Caco-2 (cell line): ENCODE data around the gene ZNF844. TPM values are rescaled to one million over a fixed set of nuclear protein-coding genes. Genes with fewer than 3 reads are reported as not detected.
A peak's percentile ranks its signal among the peaks of the same experiment; 100 is the strongest.

Source experiments
- BruUV-seq: library from RNA; stranded (reverse); fragments of 400-500 nt; replicated peaks from 2 replicates; lab custom pipeline; 2021; lab: Mats Ljungman, UMichigan
- CTCF ChIA-PET: fragments of 300-600 bp; sonication (Branson Sonifier 250); formaldehyde crosslinking; loops from one replicate; lab custom pipeline; 2022; ENCODE audit warnings: antibody characterized with exemption; lab: Charles Lee
- POLR2A ChIA-PET: fragments of 300-600 bp; sonication (Branson Sonifier 250); formaldehyde crosslinking; loops from one replicate; lab custom pipeline; 2022; ENCODE audit warnings: antibody characterized with exemption; lab: Charles Lee
- DNase-seq, 2 experiments: peaks; one replicate each; pipeline versions ENCODE4 v3.0.0 to v3.0.0-alpha.2; 2020 to 2022
- H3K27me3 ChIP-seq: replicated peaks from 2 replicates; pipeline ENCODE4 v1.6.0; 2011; ENCODE audit warnings: low read length; ENCODE audit not compliant: control insufficient read depth, insufficient read depth
- H3K36me3 ChIP-seq: 2 replicates; pipeline ENCODE4 v1.5.1; 2011; ENCODE audit warnings: low read length; ENCODE audit not compliant: control insufficient read depth, insufficient read depth
- H3K4me1 ChIP-seq: fragments of 250-450 bp; sonication (Bioruptor Pico); 2 replicates; pipeline ENCODE4 v1.5.1; 2020; ENCODE audit warnings: mild to moderate bottlenecking
- H3K4me3 ChIP-seq: 2 replicates; pipeline ENCODE4 v1.5.1; 2011; ENCODE audit warnings: low read depth, mild to moderate bottlenecking, control low read depth, low read length
- H3K9me3 ChIP-seq: fragments of 250-450 bp; sonication (Bioruptor Pico); 2 replicates; pipeline ENCODE4 v1.5.1; 2020; ENCODE audit warnings: mild to moderate bottlenecking, moderate library complexity
- H3K27ac Mint-ChIP-seq: one replicate; pipeline ENCODE4 v1.8.0; 2022; ENCODE audit warnings: mixed read lengths; ENCODE audit not compliant: unreplicated experiment
- H3K27me3 Mint-ChIP-seq: one replicate; pipeline ENCODE4 v1.8.0; 2022; ENCODE audit warnings: mixed read lengths; ENCODE audit not compliant: insufficient read depth, unreplicated experiment
- H3K36me3 Mint-ChIP-seq: one replicate; pipeline ENCODE4 v1.8.0; 2022; ENCODE audit warnings: mild to moderate bottlenecking, mixed read lengths; ENCODE audit not compliant: insufficient read depth, unreplicated experiment
- H3K4me1 Mint-ChIP-seq: one replicate; pipeline ENCODE4 v1.8.0; 2022; ENCODE audit warnings: low read depth, mixed read lengths; ENCODE audit not compliant: unreplicated experiment
- H3K4me3 Mint-ChIP-seq: one replicate; pipeline ENCODE4 v1.8.0; 2022; ENCODE audit warnings: mild to moderate bottlenecking, moderate library complexity, mixed read lengths; ENCODE audit not compliant: unreplicated experiment
- H3K9me3 Mint-ChIP-seq: one replicate; pipeline ENCODE4 v1.8.0; 2022; ENCODE audit warnings: mixed read lengths; ENCODE audit not compliant: unreplicated experiment
- CTCF ChIP-seq, 2 experiments: fragments of 200-600 bp in 1 of 2; IDR thresholded peaks; 1 replicate in 1 of 2; 2 replicates in 1 of 2; pipeline versions ENCODE4 v1.5.1 to v1.8.0; 2011 to 2022; ENCODE audit warnings: antibody characterized with exemption in 1 of 2, control low read depth in 1 of 2, inconsistent platforms in 1 of 2, low read depth in 1 of 2, low read length in 1 of 2, mild to moderate bottlenecking in 1 of 2, moderate library complexity in 1 of 2; ENCODE audit not compliant: insufficient read depth in 1 of 2, severe bottlenecking in 1 of 2, unreplicated experiment in 1 of 2
- intact Hi-C: fragments of 100-400 bp; cut with micrococcal nuclease; formaldehyde crosslinking; loops from one replicate; pipeline ENCODE4 v1.10.0; 2022; ENCODE audit not compliant: unreplicated experiment
- total RNA-seq: library from RNA; stranded (reverse); gene quantifications from 2 replicates; pipeline ENCODE4 v1.2.3, GENCODE V29; 2022

ZNF844 gene
- total RNA-seq, 1 experiment from 2014 or later = 1.0 TPM

GRCh38 chr19:12034198-12034597, 30.3 kb upstream of the ZNF844 start:
- intact Hi-C loops = no loop called here
- Mint-ChIP-seq H3K4me3 (peak overlapping the region; percentile 50), H3K4me1 (peaks cover 6% of the 10 kb centered on the region), H3K36me3 (peaks cover 7% of the 10 kb centered on the region), H3K9me3 (no peaks in the 10 kb centered on the region), H3K27ac (no peak overlapping the region), H3K27me3 (no peaks in the 10 kb centered on the region)
- Histone ChIP-seq H3K4me3 (no peak overlapping the region), H3K9me3 (no peaks in the 10 kb centered on the region), H3K27me3 (no peaks in the 10 kb centered on the region), H3K36me3 (no peaks in the 10 kb centered on the region), H3K4me1 (no peaks in the 10 kb centered on the region)
- no peak for TF ChIP-seq CTCF (IDR thresholded peaks at IDR 0.05; ENCODE audit: insufficient read depth in 1 of 2, low read depth in 1 of 2, low read length in 1 of 2, severe bottlenecking in 1 of 2, unreplicated experiment in 1 of 2)
- DNase-seq = no peak
- CTCF ChIA-PET = no interaction called here
- POLR2A ChIA-PET = no interaction called here
- BruUV-seq = TSS peak; percentile 64

- intact Hi-C loops = loop anchor here (5.0 kb wide), 1 partner anchor 152 kb away; no protein-coding TSS in a partner anchor
- no peaks in the 10 kb centered on the region for H3K4me1 ChIP-seq
- DNase-seq = no peak
- Mint-ChIP-seq H3K27me3 (no peaks in the 10 kb centered on the region), H3K36me3 (peaks cover 7% of the 10 kb centered on the region), H3K9me3 (no peaks in the 10 kb centered on the region), H3K27ac (no peak overlapping the region), H3K4me3 (peak overlapping the region; percentile 50), H3K4me1 (peaks cover 6% of the 10 kb centered on the region)
- H3K4me3 ChIP-seq = no peak overlapping the region
- ChIA-PET CTCF (interaction anchor here (0.6 kb wide), 1 partner anchor 18 kb away, joined by 6 read pairs; no protein-coding TSS in a partner anchor), POLR2A (interaction anchor here (1.1 kb wide), 1 partner anchor 18 kb away, joined by 6 read pairs; the partner anchor contains the start of gene ZNF878)
- H3K36me3 ChIP-seq = no peaks in the 10 kb centered on the region
- H3K27me3 ChIP-seq = no peaks in the 10 kb centered on the region
- BruUV-seq = no TSS peak
- TF ChIP-seq CTCF (IDR thresholded peaks at IDR 0.05; ENCODE audit: insufficient read depth in 1 of 2, low read depth in 1 of 2, low read length in 1 of 2, severe bottlenecking in 1 of 2, unreplicated experiment in 1 of 2) = no peak
- H3K9me3 ChIP-seq = no peaks in the 10 kb centered on the region
Observed at GRCh38 chr19:12034620-12035019, 29.9 kb upstream of the ZNF844 start.

- peak within 1 kb of the TSS; percentile 39 for H3K27ac Mint-ChIP-seq
- Histone ChIP-seq H3K9me3 (no peaks in the 10 kb centered on the region), H3K4me1 (no peaks in the 10 kb centered on the region), H3K4me3 (peak within 1 kb of the TSS; percentile 51), H3K27me3 (no peaks in the 10 kb centered on the region), H3K36me3 (no peaks in the 10 kb centered on the region)
- TF ChIP-seq CTCF (IDR thresholded peaks at IDR 0.05; ENCODE audit: insufficient read depth in 1 of 2, low read depth in 1 of 2, low read length in 1 of 2, severe bottlenecking in 1 of 2, unreplicated experiment in 1 of 2) = no peak
- H3K4me3 Mint-ChIP-seq = peak within 1 kb of the TSS; percentile 75
- peaks cover 6% of the 10 kb centered on the region for H3K4me1 Mint-ChIP-seq
- H3K36me3 Mint-ChIP-seq = peaks cover 7% of the 10 kb centered on the region
- intact Hi-C loops = loop anchor here (5.0 kb wide), 1 partner anchor 153 kb away; no protein-coding TSS in a partner anchor
- DNase-seq = peak; percentile 86 to 93
- BruUV-seq = no TSS peak
- H3K27me3 Mint-ChIP-seq = no peaks in the 10 kb centered on the region
- POLR2A ChIA-PET = interaction anchor here (1.1 kb wide), 1 partner anchor 17 kb away, joined by 6 read pairs; the partner anchor contains the start of gene ZNF878
- CTCF ChIA-PET = interaction anchor here (0.6 kb wide), 2 partner anchors 17 to 112 kb away, joined by 4 to 6 read pairs; no protein-coding TSS in a partner anchor
- no peaks in the 10 kb centered on the region for H3K9me3 Mint-ChIP-seq
Observed at GRCh38 chr19:12035220-12036172, 29.0 kb upstream of the ZNF844 start, which contains the start of gene ZNF433. ZNF433 (minus strand) TSS chr19:12035679; CDS start chr19:12035539, 140 bp downstream.
